NCI-H226 (cell line): Measurements from ENCODE around the gene FTH1.
"Not testable (repeated sequence)": the region's sequence is repeated elsewhere in the genome, so short reads cannot be mapped to it uniquely, and the experiment has no call there.

Experiments used
- DNase-seq: peaks from one replicate; pipeline ENCODE4 v3.0.0-alpha.2; 2015

The FTH1 gene

DNA sequence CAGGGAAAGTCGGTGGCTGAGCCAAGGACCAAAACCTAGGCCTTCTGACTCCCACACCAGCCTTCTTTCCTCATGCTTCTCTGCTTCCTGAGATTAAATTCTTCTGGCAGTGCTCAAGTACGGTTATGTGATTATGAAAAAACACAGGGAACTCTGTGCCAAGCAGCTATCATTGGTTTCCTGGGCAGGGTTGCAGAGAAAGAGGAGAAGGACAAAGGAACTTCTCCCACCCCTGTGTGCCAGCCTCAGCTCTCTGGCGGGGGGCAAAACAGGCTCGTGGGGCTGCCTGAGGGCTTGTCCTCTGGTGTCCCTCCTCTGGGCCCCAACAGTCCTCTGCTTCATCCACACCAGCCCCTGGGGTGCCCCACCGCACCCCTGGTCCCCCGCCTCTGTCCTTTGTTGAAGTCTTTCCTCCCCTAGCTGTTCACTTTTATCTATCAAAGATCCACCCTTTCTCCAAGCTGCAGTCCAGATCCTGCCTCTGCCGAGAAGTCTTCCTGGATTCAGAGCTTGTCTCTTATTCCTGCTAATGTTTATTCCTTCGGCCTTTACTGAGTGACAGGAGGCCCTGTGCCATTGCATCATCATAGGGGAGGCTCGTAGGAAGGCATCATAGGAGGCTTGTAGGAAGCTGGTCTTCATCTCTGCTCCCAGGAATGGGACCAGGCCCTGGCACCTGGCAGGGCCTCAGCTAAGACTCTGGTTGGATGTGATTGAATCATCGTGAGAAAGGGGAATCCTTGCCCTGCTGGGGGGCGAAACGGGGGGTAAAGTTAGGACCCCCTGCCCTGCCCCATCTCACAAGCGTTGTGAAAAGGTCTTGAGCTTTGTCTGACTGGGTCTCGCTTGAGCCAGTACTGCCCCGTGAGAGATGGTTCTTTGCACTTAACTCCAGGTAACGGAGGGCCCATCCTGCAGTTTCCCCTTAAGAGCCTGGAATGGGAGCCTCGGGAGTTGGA lies 11.5 kb upstream of the FTH1 start:
- DNase-seq: peak; percentile 86

DNA sequence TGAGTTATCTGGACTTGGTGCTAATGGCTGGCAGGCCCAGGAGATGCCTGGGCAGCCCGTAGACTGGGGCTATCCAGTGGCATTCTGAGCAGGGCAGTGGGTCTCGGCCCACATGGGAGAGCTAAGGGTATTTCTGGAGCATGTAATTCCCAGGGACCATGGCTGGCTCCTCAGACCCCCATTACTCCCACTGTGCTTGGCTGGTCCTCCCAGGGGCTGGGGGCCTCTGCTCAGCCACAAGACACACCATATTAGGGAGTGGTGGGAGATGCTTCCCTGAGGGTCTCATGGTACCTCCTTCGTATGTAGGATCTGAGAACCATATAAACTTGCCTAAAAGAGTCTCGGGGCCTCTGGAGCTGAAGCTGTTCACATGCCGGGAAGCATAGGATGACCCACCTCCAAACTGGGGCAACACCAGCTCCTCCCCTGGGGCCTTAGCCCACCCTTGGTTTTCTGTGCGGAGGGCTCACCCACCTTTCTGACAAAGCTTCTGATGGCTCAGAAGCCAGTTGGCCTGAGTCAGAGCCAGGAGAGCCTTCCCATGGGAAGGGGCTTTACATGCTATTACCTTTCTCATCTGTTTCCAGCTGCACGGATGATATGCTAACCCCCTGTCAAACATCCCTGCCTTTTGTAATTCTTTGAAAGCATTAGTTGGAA lies 9.5 kb upstream of the FTH1 start:
- no peak for DNase-seq

DNA sequence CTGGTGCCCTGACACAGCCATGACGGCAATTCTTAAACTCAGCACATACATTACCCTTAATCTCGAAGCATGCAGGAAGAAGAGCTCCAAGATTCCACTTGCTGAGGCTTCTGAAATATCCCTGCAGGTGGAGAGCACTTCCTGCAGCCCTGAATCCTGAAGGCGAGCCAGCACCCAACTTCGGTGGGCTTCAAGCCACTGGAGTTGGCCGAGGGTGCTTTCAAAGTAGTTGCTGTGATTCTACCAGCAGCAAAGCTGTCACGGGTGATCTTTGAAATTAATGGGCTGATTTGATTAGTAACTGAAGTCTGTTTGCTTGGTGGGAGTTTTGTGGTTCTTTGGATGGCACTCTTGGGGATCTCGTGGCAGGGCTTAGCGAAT lies 9.0 kb upstream of the FTH1 start:
- DNase-seq: no peak

DNA sequence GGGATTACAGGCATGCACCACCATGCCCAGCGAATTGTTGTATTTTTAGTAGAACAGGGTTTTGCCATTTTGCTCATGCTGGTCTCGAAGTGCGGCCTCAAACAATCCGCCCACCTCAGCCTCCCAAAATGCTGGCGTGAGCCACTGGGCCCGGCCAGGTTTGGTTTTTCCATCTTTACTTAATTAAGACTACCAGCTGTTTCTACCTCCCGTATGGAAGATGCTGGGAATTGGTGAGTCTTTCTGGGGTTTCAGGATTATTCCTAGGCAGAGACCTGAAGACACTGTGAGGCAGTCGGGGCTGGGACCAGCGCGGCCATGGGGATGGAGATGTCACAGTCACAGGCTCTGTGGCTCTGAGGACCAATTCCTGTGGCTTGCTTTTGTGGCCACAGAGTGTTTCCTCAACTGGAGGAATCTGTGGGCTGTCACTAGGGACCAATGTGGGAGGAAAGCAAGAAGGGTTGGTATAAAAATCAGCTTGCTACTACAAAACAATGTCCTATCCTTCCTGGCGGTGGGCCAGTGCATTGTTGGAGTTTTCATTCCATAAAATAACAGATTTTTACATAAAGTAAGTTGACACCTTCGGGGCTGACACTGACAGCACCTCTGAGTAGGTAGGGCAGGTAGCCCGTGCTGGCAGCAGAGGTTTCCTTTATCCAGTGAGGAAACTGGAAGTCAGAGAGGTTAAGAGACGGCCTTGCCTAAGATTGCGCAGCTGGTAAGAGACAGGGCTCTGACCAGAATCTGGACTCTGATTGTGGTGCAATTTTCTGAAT lies 8.4 kb upstream of the FTH1 start:
- DNase-seq: no peak

DNA sequence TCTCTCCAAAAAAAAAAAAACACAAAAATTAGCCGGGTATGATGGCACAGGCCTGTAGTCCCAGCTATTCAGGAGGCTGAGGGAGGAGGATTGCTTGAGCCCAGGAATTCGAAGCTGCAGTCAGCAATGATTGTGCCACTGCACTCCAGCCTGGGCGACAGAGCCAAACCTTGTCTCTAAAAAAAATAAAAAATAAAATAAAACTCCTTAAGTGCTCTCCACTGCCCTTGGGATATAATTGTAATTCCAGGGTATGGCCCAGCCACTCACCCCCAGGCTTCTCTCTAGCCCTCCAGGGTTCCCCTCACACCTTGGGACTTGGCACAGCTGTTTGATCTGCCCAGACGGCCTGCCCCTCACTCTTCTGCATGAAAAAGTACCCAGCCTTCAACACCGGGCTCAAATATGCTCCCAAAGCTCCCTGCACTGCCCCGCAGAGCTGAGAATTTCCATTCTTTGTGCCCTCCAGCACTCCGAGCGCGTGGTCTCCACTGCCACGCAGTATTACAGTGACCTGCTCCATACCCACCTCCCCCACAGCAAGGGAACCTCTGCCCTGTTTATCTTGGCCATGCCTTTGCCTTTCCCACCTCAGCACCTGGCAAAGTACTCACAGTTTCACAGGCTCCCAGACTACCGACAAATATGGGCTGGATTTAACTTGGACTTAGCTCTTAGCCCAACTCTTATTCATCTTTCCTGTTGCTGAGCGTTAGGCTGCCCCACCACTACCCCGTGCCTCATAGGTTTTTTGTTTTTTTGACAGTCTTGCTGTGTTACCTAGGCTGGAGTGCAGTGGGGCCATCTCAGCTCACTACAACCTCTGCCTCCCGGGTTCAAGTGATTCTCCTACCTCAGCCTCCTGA lies 7.6 kb upstream of the FTH1 start:
- no peak for DNase-seq

DNA sequence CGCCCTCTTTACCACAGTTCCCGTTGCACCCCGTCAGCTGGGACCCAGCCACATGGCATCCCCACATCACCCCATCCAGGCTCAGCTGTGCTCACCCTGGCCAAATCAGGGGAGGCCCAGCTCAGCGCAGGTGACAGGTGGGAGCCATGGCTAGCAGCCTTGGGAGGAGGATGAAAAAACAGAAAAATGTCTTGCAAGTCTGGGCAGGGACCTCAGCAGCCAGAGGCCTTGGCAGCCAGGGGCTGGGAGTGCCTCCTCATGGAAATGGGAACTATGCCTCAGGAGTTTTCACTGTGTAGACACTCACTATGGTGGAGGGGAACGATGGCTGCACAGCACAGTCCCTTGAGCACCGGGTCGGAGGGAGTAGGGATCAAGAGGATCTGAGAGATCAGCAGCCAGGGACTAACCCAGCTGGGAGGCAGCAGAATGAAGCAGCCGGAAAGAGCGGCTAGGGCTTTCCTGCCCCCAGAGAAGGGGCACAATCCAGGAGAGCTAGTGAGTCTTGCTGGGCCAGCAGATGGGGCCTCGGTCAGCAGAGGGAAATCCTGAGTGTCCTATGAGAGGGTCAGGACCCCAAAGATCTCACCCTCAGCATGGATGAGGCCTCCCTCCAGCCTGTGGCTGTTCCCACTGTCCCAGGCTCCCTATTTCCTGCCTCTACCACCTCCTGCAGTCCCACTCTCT lies 6.2 kb upstream of the FTH1 start:
- DNase-seq: no peak

DNA sequence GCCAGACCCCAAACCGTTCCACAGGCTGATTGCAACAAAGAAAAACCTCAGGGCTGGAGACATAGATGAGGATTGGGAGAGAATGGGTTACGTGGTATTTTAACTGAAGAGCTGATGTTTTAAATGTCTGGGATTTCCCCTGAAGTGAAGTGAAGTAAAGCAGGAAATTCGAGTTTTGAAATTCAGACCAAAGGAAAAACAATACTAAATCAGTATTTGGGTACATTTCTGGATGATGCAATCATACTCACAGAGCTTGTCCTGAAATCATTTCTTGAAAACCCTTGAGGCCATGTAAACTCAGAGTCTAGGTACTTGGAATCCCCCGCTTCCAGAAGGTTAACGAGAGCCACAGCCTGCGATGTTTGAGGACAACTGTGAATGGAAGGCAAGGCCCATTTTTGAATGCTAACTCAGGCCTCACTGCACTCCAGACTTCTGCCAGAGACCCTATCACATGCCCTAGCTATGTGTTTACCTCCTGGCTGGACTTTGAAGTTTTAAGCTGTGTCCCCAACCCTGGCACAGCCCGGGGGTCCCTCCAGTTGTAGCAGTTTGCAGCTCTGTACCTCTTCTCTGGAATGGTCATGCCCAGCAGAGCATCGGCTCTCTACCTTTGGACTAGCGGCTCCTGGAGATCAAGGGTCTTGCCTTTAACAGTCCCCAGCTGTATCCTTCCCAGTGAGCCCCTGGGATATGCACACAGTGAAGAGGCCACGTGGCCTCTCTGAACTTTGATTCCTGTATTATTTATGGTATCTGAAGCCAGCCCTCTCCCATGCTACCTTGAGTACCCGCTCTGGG lies 5.4 kb upstream of the FTH1 start:
- DNase-seq: peak; percentile 75

DNA sequence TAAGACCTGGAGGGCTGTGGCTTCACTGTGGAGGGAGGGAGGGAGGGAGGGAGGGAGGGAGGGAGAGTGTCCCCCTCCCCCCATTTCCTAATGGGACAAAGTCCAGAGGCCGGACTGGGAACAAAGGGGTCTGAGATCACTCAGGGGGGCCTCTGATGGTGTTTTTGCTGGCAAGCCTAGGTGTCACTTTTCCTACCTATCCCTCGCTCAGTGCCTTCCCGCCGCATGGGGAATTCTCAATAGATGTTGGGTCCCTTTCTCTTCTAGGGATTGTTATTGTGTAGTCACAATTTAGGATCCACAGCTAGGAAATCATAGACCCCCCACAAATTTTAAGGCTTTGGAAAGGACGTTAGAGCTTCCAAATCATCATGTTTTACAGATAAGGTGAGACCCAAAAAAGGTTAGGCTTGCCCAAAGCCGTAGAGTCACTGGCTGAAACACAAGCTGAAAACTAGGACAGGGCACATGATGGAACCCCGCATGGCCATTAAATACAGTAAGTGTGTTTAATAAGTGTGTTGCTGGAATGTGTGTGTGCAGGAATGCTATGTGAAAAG lies 4.8 kb upstream of the FTH1 start:
- no peak for DNase-seq

DNA sequence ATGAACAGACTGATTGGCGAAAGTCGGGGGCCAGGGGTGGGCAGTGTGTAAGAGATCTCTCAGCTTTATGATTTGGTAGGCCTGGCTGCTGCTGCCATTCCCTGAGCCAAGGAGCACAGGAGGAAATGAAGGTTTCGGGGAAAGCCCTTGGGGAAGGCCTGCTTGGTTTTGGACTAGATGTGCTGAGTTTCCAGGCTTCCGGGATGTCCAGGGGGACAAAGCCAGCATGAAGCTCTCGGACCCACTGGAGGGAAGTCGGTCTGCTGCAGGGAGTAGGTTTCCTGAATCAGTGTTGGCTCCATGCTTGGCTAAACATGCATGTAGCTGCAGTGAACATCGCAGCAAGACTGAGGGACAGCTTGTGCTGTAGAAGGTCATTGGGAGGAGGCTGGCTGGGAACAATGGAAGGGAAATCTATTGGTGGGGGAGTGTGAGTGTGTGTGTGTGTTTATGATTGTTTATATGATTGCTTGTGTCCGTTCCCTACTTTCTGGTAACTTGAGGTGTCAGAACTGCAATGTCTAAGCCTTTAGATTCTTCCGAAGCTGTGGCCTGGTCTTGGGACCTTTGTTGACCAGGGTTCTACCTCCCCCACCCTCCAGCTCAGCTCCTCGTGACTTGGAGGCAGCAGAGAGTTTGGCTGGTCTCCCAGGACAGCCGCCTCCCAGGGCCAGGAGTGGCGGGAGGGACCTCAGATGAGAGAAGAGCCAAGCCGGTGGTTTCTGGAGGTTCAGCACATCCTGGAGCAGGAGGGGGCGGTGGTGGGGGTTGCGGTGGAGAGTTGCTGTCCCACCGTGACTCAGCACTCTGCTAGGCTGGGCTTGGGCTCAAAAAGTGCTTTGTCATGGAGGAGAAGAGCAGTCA lies 4.0 kb upstream of the FTH1 start:
- peak; percentile 97 for DNase-seq

DNA sequence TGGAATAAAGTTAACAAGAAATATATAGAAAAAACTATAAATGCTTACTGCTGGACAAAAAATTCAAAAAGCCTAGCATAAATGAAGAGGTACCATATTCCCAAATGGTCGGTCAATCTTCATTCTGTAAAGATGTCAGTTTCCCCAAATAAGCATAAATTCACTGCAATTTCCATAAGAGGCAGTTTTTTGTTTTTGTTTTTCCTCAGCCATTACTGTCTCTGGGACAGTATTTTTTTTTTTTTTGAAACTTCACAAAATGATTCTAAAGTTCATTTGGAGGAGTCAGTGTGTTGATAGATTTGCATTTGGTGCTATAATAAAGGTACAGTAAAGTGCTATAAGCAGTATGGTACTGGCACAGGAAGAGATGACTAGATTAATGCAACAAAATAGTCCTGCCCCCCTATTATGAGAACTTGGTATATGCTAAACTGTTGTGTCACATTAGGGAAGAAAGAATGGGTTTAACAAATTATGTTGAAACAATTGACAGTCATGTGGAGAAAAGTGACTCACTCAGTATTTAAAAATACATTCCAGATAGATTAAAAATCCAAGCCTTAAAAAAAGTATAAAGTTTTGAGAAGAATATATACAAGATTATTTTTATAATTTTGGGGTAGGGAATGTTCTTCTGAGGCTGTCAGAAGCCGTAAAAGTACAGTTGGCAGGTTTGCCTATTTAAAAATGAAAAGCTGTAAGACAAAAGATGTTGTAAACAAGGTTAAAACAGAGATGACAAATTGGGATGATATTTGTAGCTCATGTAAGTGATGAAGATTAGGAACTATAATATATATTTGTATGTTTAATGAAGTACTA lies 2.6 kb upstream of the FTH1 start:
- peak; percentile 58 for DNase-seq

DNA sequence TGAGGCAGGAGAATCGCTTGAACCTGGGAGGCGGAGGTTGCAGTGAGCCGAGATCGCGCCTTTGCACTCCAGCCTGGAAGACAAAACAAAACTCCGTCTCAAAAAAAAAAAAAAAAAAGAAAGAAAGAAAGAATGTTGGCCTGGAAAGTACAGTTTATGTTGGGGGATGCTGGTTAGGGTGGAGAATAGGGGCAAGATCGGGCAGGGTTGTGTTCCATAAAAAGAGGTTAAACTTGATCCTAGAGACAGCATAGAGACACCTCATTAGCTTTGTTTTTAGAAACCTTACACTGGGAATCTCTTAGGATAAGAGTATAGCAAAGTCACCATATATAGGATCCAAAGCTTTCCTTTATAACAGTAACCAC lies 1.9 kb upstream of the FTH1 start:
- no peak for DNase-seq

DNA sequence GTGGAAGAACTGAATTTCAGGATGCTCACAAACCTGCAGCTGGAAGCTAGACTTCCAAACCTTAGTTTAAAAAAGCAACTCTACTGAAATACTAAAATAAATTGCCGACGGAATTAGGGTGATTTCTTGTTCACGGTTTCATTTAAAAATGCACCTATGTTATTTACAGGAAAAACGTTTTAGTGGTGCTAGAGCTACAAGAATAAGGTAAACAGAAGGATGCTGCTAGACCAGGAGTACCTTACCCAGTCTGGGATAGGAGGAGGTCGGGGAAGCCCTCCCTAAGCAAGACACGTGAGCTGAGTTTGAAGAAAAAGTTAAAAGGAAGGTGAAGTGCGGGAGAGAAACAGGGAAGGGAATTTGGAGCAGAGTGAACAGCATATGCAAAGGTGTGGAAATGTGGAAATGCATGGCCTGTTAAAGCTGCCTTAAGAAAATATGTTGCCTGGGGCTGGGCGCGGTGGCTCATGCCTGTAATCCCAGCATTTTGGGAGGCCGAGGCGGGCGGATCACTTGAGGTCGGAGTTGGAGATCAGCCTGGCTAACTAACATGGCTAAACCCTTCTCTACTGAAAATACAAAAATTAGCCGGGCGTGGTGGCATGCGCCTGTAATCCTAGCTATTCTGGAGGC lies 1.4 kb upstream of the FTH1 start:
- no peak for DNase-seq

DNA sequence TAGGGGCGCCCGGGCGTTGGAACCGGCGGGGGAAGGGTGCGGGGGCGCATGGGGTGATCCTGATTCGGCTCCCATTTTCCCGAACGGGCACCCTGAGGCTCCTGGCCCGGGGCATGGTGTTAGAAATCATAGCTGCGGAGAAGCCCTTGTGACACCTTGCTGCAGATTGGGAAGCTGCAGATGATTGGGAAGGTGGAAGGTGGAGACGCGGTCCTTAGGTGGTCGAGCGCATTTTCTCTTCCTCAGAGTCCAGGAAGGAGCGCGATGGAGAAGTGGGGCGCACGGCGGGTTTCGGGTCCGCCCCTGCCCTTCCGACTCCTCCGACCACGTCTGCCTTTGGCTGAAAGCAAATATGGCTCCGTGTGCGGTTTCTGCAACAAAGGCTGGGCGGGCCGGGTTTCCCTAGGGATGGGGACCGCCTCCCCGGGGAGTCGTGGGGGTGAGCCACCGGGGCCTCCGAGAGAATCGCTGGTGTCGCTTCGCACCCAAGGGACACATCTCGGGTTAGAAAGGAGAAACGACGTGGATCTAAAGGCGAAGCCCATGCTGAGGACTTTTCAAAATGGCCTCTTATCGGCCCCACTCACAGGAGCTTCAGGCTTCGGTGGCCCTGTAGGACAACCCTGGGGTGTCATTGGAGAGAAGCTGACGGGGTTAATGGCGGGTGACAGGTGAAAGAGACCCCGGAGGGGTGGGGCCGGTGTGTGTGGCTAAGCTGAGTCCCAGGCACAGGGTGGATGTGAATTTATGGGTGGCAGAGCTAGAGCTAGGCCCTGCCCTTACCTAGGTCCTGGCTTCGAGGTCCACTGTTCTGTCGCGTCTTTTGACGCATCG lies 707 bp upstream of the FTH1 start:
- no peak for DNase-seq

DNA sequence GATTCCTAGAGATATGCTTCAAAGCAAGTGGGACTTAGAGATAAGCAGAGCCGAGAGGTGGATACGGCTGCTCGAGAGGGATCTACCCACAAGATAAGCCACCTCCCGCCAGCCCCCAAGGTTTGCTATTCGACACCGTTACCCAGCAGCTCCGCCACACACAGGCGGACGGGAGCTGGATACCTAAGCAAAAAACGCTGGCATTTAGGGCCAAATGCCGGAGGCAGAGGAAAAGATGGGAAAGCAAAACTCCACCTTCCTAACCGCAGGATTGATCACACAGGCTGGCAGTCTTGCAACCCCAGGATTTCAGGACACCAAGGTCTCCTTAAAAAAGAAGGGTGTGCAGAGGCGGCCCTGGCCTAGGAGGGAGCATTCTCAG lies 709 bp downstream of the FTH1 start:
- peak; percentile 65 for DNase-seq

DNA sequence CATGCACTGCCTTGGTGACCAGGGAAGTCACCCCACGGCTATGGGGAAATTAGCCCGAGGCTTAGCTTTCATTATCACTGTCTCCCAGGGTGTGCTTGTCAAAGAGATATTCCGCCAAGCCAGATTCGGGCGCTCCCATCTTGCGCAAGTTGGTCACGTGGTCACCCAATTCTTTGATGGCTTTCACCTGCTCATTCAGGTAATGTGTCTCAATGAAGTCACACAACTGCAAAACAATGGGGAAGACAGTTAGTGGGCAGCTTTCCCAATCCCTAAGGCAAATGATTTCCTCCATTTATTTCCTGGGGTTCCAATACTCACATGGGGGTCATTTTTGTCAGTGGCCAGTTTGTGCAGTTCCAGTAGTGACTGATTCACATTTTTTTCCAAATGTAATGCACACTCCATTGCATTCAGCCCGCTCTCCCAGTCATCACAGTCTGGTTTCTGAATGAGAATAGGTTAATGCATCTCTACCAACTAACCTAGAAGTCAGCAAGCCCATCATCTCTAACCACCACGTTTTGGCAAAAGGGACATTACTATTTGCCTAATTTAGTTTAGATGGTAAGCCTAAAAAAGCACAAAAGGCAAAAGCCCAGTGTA lies 2.7 kb downstream of the FTH1 start:
- DNase-seq: not testable (repeated sequence)

DNA sequence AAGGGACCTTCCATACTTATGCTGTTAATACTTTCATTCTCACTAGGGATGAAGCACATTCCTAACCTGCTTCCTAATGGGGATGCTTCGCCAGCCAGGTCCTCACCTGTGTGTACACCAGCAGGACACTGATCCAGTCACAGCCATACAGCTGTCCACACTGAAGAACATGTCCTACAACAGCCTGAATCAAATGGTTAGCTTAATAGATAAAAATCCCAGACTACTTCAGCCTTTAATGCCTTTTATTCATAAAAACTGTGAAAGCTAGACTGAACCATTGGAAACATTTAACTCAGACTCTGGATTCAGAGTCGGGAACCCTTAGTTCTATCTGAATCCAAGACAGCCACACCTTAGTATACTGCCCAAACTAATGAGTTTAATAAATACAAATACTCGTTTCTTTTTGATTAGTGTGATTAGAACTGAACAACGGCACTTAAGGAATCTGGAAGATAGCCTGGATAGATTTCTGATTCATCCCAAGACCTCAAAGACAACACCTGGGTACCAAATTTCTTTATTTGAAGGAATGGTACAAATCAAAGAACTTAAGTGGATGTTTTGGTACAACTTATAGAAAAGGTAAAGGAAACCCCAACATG lies 3.3 kb downstream of the FTH1 start:
- no peak for DNase-seq
